Ovary (tissue), 3 donors: ENCODE measurements around the gene AP1B1.

ENCODE experiments used
- EP300 ChIP-seq: sonication (generic); formaldehyde crosslinking; IDR thresholded peaks from one replicate; pipeline ENCODE4 v1.6.1; 2017; ENCODE audit warnings: antibody characterized with exemption
- POLR2A ChIP-seq: fragments of 450-650 bp; IDR thresholded peaks from one replicate; pipeline ENCODE4 v1.6.1; 2017; ENCODE audit warnings: antibody characterized with exemption, mild to moderate bottlenecking, moderate library complexity
- TF ChIP-seq, protein P1 (sequence below), 3 donors: fragments of 450-650 bp in 2 of 3; fragments of 200-600 bp in 1 of 3; IDR thresholded peaks; one replicate each; pipeline versions ENCODE4 v1.5.1 to v1.8.0; 2016 to 2022; ENCODE audit warnings: antibody characterized with exemption in 3 of 3, mild to moderate bottlenecking in 1 of 3
- donor health status: DM: no; HTN: no; CAD: no.

DNA sequence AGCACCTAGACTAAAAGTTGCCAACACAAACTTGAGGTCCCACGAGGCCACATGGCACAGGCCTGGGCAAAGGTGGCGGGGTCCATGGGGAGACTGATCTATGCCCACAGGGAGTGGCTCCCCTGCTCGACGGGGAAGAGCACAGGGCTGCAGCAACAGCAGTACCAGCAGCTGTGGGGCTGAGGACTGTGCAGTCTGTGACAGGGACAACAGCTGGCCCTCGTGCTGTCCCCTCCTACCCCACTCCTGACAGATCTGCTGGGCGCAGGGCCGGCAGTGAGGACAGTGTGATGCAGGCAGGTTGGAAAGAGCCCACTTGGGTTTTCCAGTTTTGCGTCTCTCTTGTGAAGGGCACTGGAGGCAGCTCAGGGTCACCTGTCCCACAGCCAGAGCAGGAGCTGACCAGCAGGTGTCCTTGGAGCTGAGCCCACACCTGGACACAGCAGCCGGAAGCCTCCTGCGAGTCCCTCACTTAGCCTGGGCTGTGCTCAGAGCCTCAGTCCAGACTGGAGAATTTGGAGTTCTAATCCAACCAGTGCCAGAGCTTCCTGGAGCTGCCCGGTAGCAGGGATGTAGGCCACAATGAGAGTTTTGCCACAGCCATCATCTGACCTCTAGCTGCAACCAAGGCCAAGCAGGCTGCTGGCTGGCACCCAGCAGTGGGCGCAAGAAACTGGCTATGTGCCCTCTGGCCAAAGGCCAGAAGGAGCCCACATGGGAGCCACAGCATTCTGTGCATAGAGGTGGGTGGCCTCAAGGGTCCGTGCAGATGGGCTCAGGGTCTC is 85.5 kb downstream of the AP1B1 start:
- TF ChIP-seq POLR2A (no peak), EP300 (no peak)
- TF ChIP-seq, protein P1, sequence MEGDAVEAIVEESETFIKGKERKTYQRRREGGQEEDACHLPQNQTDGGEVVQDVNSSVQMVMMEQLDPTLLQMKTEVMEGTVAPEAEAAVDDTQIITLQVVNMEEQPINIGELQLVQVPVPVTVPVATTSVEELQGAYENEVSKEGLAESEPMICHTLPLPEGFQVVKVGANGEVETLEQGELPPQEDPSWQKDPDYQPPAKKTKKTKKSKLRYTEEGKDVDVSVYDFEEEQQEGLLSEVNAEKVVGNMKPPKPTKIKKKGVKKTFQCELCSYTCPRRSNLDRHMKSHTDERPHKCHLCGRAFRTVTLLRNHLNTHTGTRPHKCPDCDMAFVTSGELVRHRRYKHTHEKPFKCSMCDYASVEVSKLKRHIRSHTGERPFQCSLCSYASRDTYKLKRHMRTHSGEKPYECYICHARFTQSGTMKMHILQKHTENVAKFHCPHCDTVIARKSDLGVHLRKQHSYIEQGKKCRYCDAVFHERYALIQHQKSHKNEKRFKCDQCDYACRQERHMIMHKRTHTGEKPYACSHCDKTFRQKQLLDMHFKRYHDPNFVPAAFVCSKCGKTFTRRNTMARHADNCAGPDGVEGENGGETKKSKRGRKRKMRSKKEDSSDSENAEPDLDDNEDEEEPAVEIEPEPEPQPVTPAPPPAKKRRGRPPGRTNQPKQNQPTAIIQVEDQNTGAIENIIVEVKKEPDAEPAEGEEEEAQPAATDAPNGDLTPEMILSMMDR (IDR thresholded peaks at IDR 0.05) = no peak
